Caco-2 (cell line): ENCODE data around the gene TMEM131. TPM values are rescaled to one million over a fixed set of nuclear protein-coding genes. Genes with fewer than 3 reads are reported as not detected.

Experiments used
- BruUV-seq: library from RNA; stranded (reverse); fragments of 400-500 nt; replicated peaks from 2 replicates; lab custom pipeline; 2021; lab: Mats Ljungman, UMichigan
- CTCF ChIA-PET: fragments of 300-600 bp; sonication (Branson Sonifier 250); formaldehyde crosslinking; loops from one replicate; lab custom pipeline; 2022; ENCODE audit warnings: antibody characterized with exemption; lab: Charles Lee
- POLR2A ChIA-PET: fragments of 300-600 bp; sonication (Branson Sonifier 250); formaldehyde crosslinking; loops from one replicate; lab custom pipeline; 2022; ENCODE audit warnings: antibody characterized with exemption; lab: Charles Lee
- DNase-seq, 2 experiments: peaks; one replicate each; pipeline versions ENCODE4 v3.0.0 to v3.0.0-alpha.2; 2020 to 2022
- H3K27me3 ChIP-seq: replicated peaks from 2 replicates; pipeline ENCODE4 v1.6.0; 2011; ENCODE audit warnings: low read length; ENCODE audit not compliant: control insufficient read depth, insufficient read depth
- H3K36me3 ChIP-seq: 2 replicates; pipeline ENCODE4 v1.5.1; 2011; ENCODE audit warnings: low read length; ENCODE audit not compliant: control insufficient read depth, insufficient read depth
- H3K4me1 ChIP-seq: fragments of 250-450 bp; sonication (Bioruptor Pico); 2 replicates; pipeline ENCODE4 v1.5.1; 2020; ENCODE audit warnings: mild to moderate bottlenecking
- H3K4me3 ChIP-seq: 2 replicates; pipeline ENCODE4 v1.5.1; 2011; ENCODE audit warnings: low read depth, mild to moderate bottlenecking, control low read depth, low read length
- H3K9me3 ChIP-seq: fragments of 250-450 bp; sonication (Bioruptor Pico); 2 replicates; pipeline ENCODE4 v1.5.1; 2020; ENCODE audit warnings: mild to moderate bottlenecking, moderate library complexity
- H3K27ac Mint-ChIP-seq: one replicate; pipeline ENCODE4 v1.8.0; 2022; ENCODE audit warnings: mixed read lengths; ENCODE audit not compliant: unreplicated experiment
- H3K27me3 Mint-ChIP-seq: one replicate; pipeline ENCODE4 v1.8.0; 2022; ENCODE audit warnings: mixed read lengths; ENCODE audit not compliant: insufficient read depth, unreplicated experiment
- H3K36me3 Mint-ChIP-seq: one replicate; pipeline ENCODE4 v1.8.0; 2022; ENCODE audit warnings: mild to moderate bottlenecking, mixed read lengths; ENCODE audit not compliant: insufficient read depth, unreplicated experiment
- H3K4me1 Mint-ChIP-seq: one replicate; pipeline ENCODE4 v1.8.0; 2022; ENCODE audit warnings: low read depth, mixed read lengths; ENCODE audit not compliant: unreplicated experiment
- H3K4me3 Mint-ChIP-seq: one replicate; pipeline ENCODE4 v1.8.0; 2022; ENCODE audit warnings: mild to moderate bottlenecking, moderate library complexity, mixed read lengths; ENCODE audit not compliant: unreplicated experiment
- H3K9me3 Mint-ChIP-seq: one replicate; pipeline ENCODE4 v1.8.0; 2022; ENCODE audit warnings: mixed read lengths; ENCODE audit not compliant: unreplicated experiment
- intact Hi-C: fragments of 100-400 bp; cut with micrococcal nuclease; formaldehyde crosslinking; loops from one replicate; pipeline ENCODE4 v1.10.0; 2022; ENCODE audit not compliant: unreplicated experiment
- total RNA-seq: library from RNA; stranded (reverse); gene quantifications from 2 replicates; pipeline ENCODE4 v1.2.3, GENCODE V29; 2022
- TF ChIP-seq, protein P1 (sequence below), 2 experiments: fragments of 200-600 bp in 1 of 2; IDR thresholded peaks; 1 replicate in 1 of 2; 2 replicates in 1 of 2; pipeline versions ENCODE4 v1.5.1 to v1.8.0; 2011 to 2022; ENCODE audit warnings: antibody characterized with exemption in 1 of 2, control low read depth in 1 of 2, inconsistent platforms in 1 of 2, low read depth in 1 of 2, low read length in 1 of 2, mild to moderate bottlenecking in 1 of 2, moderate library complexity in 1 of 2; ENCODE audit not compliant: insufficient read depth in 1 of 2, severe bottlenecking in 1 of 2, unreplicated experiment in 1 of 2

The TMEM131 gene
- total RNA-seq, 1 experiment from 2014 or later, result 36.3 TPM

DNA sequence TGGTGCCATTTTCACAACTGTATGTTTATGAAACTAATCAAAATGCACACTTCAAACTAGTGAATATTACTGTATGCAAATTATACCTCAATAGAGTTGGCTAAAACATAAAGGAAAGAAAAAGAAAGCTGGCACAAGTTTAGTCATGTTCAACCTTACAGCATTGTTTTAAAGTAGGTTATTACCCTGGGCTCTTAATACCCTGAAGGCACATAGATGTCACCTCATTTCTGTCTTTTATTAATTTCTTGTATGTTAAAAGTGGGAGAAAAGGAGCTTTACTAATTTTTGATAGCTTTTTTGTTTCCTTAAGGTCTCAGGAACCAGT is 32.7 kb downstream of the TMEM131 start:
- H3K4me3 ChIP-seq, result no peak overlapping the region
- peaks cover 10% of the 10 kb centered on the region for H3K4me1 ChIP-seq
- POLR2A ChIA-PET, result no interaction called here
- intact Hi-C loops, result no loop called here
- no peaks in the 10 kb centered on the region for H3K36me3 ChIP-seq
- H3K4me1 Mint-ChIP-seq, result peaks cover 20% of the 10 kb centered on the region
- TF ChIP-seq, protein P1, sequence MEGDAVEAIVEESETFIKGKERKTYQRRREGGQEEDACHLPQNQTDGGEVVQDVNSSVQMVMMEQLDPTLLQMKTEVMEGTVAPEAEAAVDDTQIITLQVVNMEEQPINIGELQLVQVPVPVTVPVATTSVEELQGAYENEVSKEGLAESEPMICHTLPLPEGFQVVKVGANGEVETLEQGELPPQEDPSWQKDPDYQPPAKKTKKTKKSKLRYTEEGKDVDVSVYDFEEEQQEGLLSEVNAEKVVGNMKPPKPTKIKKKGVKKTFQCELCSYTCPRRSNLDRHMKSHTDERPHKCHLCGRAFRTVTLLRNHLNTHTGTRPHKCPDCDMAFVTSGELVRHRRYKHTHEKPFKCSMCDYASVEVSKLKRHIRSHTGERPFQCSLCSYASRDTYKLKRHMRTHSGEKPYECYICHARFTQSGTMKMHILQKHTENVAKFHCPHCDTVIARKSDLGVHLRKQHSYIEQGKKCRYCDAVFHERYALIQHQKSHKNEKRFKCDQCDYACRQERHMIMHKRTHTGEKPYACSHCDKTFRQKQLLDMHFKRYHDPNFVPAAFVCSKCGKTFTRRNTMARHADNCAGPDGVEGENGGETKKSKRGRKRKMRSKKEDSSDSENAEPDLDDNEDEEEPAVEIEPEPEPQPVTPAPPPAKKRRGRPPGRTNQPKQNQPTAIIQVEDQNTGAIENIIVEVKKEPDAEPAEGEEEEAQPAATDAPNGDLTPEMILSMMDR (IDR thresholded peaks at IDR 0.05; ENCODE audit: insufficient read depth in 1 of 2, low read depth in 1 of 2, low read length in 1 of 2, severe bottlenecking in 1 of 2, unreplicated experiment in 1 of 2), result no peak
- H3K4me3 Mint-ChIP-seq, result no peak overlapping the region
- no peaks in the 10 kb centered on the region for H3K9me3 Mint-ChIP-seq
- no peaks in the 10 kb centered on the region for H3K27me3 ChIP-seq
- no peak overlapping the region for H3K27ac Mint-ChIP-seq
- H3K9me3 ChIP-seq, result no peaks in the 10 kb centered on the region
- no peaks in the 10 kb centered on the region for H3K27me3 Mint-ChIP-seq
- DNase-seq, result no peak
- BruUV-seq, result no TSS peak
- H3K36me3 Mint-ChIP-seq, result no peaks in the 10 kb centered on the region
- CTCF ChIA-PET, result no interaction called here

DNA sequence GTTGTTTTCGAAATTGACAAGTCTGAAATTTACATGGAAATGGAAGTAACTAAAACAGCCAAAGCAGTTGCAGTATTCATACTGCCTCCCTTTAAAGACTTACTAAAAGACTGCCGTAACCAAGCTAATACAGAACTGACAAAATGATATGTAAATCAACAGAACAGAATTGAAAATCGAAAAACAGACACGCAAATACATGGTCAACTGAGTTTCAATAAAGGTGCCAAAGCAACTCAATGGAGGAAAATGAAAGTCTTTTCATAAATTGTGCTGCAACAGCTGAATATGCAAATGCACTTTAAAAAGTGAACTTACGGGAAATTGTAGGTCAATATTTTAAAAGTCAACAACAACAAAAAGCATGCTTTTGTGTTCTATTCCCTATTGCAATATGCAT is 34.2 kb downstream of the TMEM131 start:
- Mint-ChIP-seq H3K36me3 (no peaks in the 10 kb centered on the region), H3K9me3 (no peaks in the 10 kb centered on the region), H3K4me3 (no peak overlapping the region), H3K27ac (no peak overlapping the region), H3K27me3 (no peaks in the 10 kb centered on the region), H3K4me1 (peaks cover 11% of the 10 kb centered on the region)
- Histone ChIP-seq H3K9me3 (no peaks in the 10 kb centered on the region), H3K4me3 (no peak overlapping the region), H3K4me1 (peaks cover 17% of the 10 kb centered on the region), H3K36me3 (no peaks in the 10 kb centered on the region), H3K27me3 (no peaks in the 10 kb centered on the region)
- no peak for DNase-seq
- POLR2A ChIA-PET, result no interaction called here
- intact Hi-C loops, result no loop called here
- TF ChIP-seq, protein P1 (IDR thresholded peaks at IDR 0.05; ENCODE audit: insufficient read depth in 1 of 2, low read depth in 1 of 2, low read length in 1 of 2, severe bottlenecking in 1 of 2, unreplicated experiment in 1 of 2), result no peak
- no TSS peak for BruUV-seq
- CTCF ChIA-PET, result no interaction called here

DNA sequence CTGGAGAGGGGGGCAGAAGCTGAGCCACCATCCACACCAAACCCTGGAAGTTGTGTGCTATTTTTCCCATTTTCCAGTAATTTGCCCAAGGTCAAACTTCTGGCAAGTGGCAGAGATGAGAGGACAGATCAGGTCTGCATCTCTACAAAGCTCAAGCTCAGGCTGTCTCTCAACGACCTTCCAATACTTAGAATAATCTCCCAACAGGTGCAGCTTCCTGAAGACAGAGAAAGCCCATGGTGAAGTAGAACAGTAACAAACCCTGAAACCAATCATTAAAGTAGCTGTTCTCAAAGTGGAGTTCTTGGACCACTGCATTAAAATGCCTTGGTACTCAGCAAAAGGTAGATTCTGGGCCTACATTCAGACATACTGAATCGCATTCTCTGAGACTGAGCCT is 37.6 kb downstream of the TMEM131 start:
- no peak overlapping the region for H3K4me3 ChIP-seq
- no peaks in the 10 kb centered on the region for H3K9me3 Mint-ChIP-seq
- BruUV-seq, result no TSS peak
- TF ChIP-seq, protein P1 (IDR thresholded peaks at IDR 0.05; ENCODE audit: insufficient read depth in 1 of 2, low read depth in 1 of 2, low read length in 1 of 2, severe bottlenecking in 1 of 2, unreplicated experiment in 1 of 2), result no peak
- no peaks in the 10 kb centered on the region for H3K9me3 ChIP-seq
- DNase-seq, result no peak
- H3K4me1 Mint-ChIP-seq, result peaks cover 7% of the 10 kb centered on the region
- POLR2A ChIA-PET, result no interaction called here
- intact Hi-C loops, result no loop called here
- H3K4me1 ChIP-seq, result peaks cover 14% of the 10 kb centered on the region
- H3K27me3 ChIP-seq, result no peaks in the 10 kb centered on the region
- no peaks in the 10 kb centered on the region for H3K27me3 Mint-ChIP-seq
- H3K36me3 Mint-ChIP-seq, result no peaks in the 10 kb centered on the region
- H3K4me3 Mint-ChIP-seq, result no peak overlapping the region
- H3K27ac Mint-ChIP-seq, result no peak overlapping the region
- CTCF ChIA-PET, result no interaction called here
- no peaks in the 10 kb centered on the region for H3K36me3 ChIP-seq
